Lower lobe of right lung (tissue), 2 donors: ENCODE measurements around the gene QPCT. TPM values are rescaled to one million over a fixed set of nuclear protein-coding genes. Genes with fewer than 3 reads are reported as not detected.

Source experiments
- ATAC-seq, 2 donors: fragments of 200-7000 bp; cut with Tn5 transposase; one replicate each; pipeline ENCODE4 v1.9.1; 2020 to 2022; ENCODE audit warnings: mild to moderate bottlenecking in 2 of 2, moderate library complexity in 2 of 2
- DNase-seq: peaks from one replicate; pipeline ENCODE4 v3.0.0-alpha.2; 2020
- H3K27ac ChIP-seq: fragments of 200-600 bp; one replicate; pipeline ENCODE4 v1.8.0; 2022
- H3K27me3 ChIP-seq: fragments of 200-600 bp; one replicate; pipeline ENCODE4 v1.8.0; 2022; ENCODE audit warnings: low read depth
- H3K36me3 ChIP-seq: fragments of 200-600 bp; one replicate; pipeline ENCODE4 v1.8.0; 2022; ENCODE audit warnings: mild to moderate bottlenecking
- H3K4me1 ChIP-seq: fragments of 200-600 bp; one replicate; pipeline ENCODE4 v1.8.0; 2022
- H3K4me3 ChIP-seq: fragments of 200-600 bp; one replicate; pipeline ENCODE4 v1.8.0; 2022; ENCODE audit warnings: mild to moderate bottlenecking
- H3K9me3 ChIP-seq: fragments of 200-600 bp; one replicate; pipeline ENCODE4 v1.8.0; 2022
- intact Hi-C: fragments of 100-400 bp; cut with DNase I; formaldehyde crosslinking; loops from one replicate; pipeline ENCODE4 v1.11.0; 2022
- total RNA-seq: library from RNA; stranded (reverse); fragmentation: NEBNext Ultra II Directional; extraction: Animal tissue kit (Norgen Biotek cat#: 25700); gene quantifications from one replicate; pipeline ENCODE4 v1.2.1, GENCODE V29; 2021
- TF ChIP-seq, protein P1 (sequence below): fragments of 200-600 bp; IDR thresholded peaks from one replicate; pipeline ENCODE4 v1.8.0; 2022; ENCODE audit warnings: antibody characterized with exemption, mild to moderate bottlenecking
- donor health status: DM: no; HTN: yes; CAD: no; lungs with severe emphysema.

The QPCT gene
- total RNA-seq, 1 donor from 2014 or later: 8.6 TPM

DNA sequence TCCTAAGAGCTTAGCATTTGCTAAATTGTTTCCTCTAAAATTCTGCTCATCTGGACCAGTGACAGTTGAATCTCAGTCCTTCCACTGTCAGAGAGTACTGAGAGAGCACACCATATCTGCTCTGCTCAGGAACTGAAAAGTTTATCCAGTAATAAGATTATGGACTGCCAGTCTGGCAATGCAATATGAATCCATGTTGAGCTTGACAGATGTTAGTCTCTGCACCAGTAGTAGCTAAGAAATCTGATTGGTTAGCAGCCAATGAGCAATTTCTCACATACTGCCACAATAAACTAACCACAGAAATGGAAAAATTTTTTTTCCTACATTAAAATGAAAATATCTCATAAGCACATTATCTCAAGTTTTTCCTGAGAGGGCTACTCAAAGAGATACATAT, 22.1 kb upstream of the QPCT start:
- Histone ChIP-seq H3K4me3 (peak overlapping the region; percentile 84), H3K4me1 (peaks cover 71% of the 10 kb centered on the region), H3K9me3 (no peaks in the 10 kb centered on the region), H3K36me3 (no peaks in the 10 kb centered on the region), H3K27me3 (no peaks in the 10 kb centered on the region), H3K27ac (no peak overlapping the region)
- no peak for ATAC-seq
- TF ChIP-seq, protein P1, sequence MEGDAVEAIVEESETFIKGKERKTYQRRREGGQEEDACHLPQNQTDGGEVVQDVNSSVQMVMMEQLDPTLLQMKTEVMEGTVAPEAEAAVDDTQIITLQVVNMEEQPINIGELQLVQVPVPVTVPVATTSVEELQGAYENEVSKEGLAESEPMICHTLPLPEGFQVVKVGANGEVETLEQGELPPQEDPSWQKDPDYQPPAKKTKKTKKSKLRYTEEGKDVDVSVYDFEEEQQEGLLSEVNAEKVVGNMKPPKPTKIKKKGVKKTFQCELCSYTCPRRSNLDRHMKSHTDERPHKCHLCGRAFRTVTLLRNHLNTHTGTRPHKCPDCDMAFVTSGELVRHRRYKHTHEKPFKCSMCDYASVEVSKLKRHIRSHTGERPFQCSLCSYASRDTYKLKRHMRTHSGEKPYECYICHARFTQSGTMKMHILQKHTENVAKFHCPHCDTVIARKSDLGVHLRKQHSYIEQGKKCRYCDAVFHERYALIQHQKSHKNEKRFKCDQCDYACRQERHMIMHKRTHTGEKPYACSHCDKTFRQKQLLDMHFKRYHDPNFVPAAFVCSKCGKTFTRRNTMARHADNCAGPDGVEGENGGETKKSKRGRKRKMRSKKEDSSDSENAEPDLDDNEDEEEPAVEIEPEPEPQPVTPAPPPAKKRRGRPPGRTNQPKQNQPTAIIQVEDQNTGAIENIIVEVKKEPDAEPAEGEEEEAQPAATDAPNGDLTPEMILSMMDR: no peak
- no peak for DNase-seq
- intact Hi-C loops: no loop called here

- ATAC-seq (no peak), DNase-seq (no peak)
- Histone ChIP-seq H3K27ac (peak overlapping the region; percentile 89), H3K36me3 (no peaks in the 10 kb centered on the region), H3K9me3 (no peaks in the 10 kb centered on the region), H3K4me3 (peak overlapping the region; percentile 84), H3K4me1 (peaks cover 62% of the 10 kb centered on the region), H3K27me3 (no peaks in the 10 kb centered on the region)
- TF ChIP-seq, protein P1: no peak
- intact Hi-C loops: no loop called here
Measured at GRCh38 chr2:37323176-37323780, 21.2 kb upstream of the QPCT start.

GRCh38 chr2:37323781-37324535, 20.5 kb upstream of the QPCT start:
- peak; percentile 58 for DNase-seq
- Histone ChIP-seq H3K4me1 (peaks cover 56% of the 10 kb centered on the region), H3K4me3 (peak overlapping the region; percentile 84), H3K36me3 (no peaks in the 10 kb centered on the region), H3K9me3 (no peaks in the 10 kb centered on the region), H3K27ac (peak overlapping the region; percentile 89), H3K27me3 (no peaks in the 10 kb centered on the region)
- ATAC-seq: peak; percentile 45 to 68
- TF ChIP-seq, protein P1: no peak
- intact Hi-C loops: no loop called here

DNA sequence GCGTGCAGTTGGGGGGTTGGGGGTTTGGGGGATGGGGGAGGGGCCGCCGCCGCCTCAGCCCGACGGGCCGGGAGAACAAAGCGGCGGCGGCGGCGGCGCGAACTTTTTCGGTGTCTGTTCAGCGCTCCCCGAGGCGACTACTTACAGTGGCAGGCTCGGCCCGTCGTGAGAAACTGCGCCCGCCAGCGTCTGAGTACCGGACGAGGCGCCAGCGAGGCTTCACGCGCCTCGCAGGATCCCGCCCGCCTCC, 20.0 kb upstream of the QPCT start:
- TF ChIP-seq, protein P1: no peak
- peak overlapping the region; percentile 84 for H3K4me3 ChIP-seq
- ATAC-seq: no peak
- H3K27ac ChIP-seq: peak overlapping the region; percentile 89
- peak; percentile 90 for DNase-seq
- intact Hi-C loops: no loop called here
- peaks cover 51% of the 10 kb centered on the region for H3K4me1 ChIP-seq
- no peaks in the 10 kb centered on the region for H3K27me3 ChIP-seq
- H3K9me3 ChIP-seq: no peaks in the 10 kb centered on the region
- H3K36me3 ChIP-seq: no peaks in the 10 kb centered on the region

GRCh38 chr2:37324786-37325624, 19.4 kb upstream of the QPCT start, which contains the start of gene PRKD3:
Gene PRKD3 (minus strand): TSS chr2:37324833. CDS start chr2:37316524, 8,309 bp downstream.
- TF ChIP-seq, protein P1: no peak
- H3K9me3 ChIP-seq: no peaks in the 10 kb centered on the region
- no peaks in the 10 kb centered on the region for H3K36me3 ChIP-seq
- DNase-seq (no peak), ATAC-seq (peak; percentile 94 to 96)
- no peaks in the 10 kb centered on the region for H3K27me3 ChIP-seq
- H3K27ac ChIP-seq: peak within 1 kb of the TSS; percentile 89
- intact Hi-C loops: no loop called here
- peak within 1 kb of the TSS; percentile 84 for H3K4me3 ChIP-seq
- H3K4me1 ChIP-seq: peaks cover 46% of the 10 kb centered on the region
